ENCODE results near the gene CPED1. TPM values are rescaled to one million over a fixed set of nuclear protein-coding genes. Genes with fewer than 3 reads are reported as not detected.
"Not testable (repeated sequence)": the region's sequence is repeated elsewhere in the genome, so short reads cannot be mapped to it uniquely, and the experiment has no call there.

Gene CPED1
- total RNA-seq, 1 donor from 2014 or later = 58.6 TPM

- DNase-seq (ENCODE audit: low spot score) = no peak
These were observed 8.5 kb downstream of the CPED1 start for GRCh38 chr7:120996988-120997345.

- peak; percentile 21 for DNase-seq (ENCODE audit: low spot score)
These were observed 9.5 kb downstream of the CPED1 start for GRCh38 chr7:120997882-120998474.

DNA sequence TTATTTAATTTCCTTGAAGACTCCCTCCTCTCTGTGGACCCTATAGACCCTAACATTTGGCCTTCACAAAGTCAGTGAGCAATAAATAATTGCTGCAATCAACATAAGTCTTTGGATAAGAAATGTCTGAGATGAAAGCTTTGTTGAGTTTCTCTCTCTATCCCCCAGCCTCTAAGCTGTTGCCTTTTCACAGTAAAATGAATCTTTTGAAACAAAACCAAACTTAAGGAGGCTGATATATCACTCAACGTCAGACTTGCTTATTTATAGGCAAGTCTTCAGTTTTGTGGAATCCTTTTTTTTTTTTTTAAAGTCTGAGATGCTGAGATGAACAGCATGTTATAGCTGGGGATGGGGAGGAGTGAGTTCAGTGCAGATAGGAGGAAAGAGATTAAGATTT lies 10.0 kb downstream of the CPED1 start:
- no peak for DNase-seq (ENCODE audit: low spot score)

GRCh38 chr7:120998996-120999565 lies 10.6 kb downstream of the CPED1 start:
- DNase-seq (ENCODE audit: low spot score) = no peak

- DNase-seq (ENCODE audit: low spot score) = no peak
These were observed 11.8 kb downstream of the CPED1 start for GRCh38 chr7:121000081-121000983.

GRCh38 chr7:121001234-121001906 lies 12.9 kb downstream of the CPED1 start:
- DNase-seq (ENCODE audit: low spot score) = no peak

- DNase-seq (ENCODE audit: low spot score) = no peak
These were observed 13.7 kb downstream of the CPED1 start for GRCh38 chr7:121002048-121002756.

DNA sequence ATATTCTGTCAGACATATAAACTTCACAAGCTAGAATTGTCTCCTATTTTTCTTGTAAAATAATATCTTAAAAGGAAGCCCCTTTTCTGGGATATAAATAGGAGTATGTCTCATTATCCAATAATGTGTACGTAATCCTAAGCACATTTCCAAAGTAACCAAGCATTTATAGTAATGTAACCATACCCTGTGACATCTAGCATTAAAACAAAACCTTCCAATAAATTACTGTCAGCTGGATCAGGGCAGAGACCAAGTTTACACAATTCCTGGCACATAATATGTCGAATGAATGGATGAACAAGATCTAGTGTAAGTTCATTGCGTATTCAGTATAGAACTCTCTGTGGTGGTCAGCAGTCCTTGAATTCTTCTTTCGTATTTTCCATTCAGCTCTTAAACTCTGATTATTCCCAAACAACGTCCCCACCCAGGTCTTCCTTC lies 14.3 kb downstream of the CPED1 start:
- DNase-seq (ENCODE audit: low spot score) = no peak

DNA sequence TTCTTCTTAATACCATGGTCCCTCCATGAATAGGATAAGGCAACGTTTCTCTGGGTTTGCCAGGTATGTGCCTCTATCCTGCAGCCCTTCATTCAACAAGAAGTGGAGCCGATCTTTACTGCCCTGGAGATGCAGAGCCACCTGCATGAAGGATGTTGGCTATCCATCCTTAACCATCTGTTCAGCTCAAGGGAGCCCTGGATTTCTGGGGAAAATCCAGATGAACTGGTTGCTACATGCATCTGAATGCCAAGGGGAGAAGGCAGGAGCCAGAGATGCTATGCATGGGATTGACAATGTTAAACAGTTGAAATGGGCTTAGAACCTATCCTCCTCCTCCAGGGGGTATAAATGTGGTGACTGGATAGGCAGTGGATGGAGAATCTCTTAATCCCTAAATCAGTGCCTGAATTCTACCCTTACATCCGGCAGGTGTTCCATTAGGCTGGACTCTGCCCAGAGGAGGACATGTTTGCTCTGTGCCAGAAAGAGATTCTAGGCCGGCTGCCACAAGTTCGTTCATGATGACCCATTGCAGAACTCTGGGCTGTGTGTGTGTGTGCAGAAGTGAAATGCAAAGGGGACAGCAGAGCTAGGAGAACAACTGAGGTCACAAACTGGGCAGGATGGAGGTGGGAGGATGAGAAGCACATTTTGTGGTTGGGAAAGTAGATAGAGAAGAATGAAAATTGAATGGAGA lies 15.6 kb downstream of the CPED1 start:
- no peak for DNase-seq (ENCODE audit: low spot score)

DNA sequence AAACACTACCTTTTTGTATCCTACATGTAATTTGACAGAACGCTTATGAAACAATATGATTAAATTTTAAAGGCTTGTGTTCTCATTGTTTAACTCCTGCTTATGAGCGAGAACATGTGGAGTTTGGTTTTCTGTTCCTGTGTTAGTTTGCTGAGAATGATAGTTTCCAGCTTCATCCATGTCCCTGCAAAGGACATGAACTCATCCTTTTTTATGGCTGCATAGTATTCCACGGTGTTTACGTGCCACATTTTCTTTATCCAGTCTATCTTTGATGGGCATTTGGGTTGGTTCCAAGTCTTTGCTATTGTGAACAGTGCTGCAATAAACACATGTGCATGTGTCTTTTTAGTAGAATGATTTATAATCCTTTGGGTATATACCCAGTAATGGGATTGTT lies 16.5 kb downstream of the CPED1 start:
- DNase-seq (ENCODE audit: low spot score) = not testable (repeated sequence)

DNA sequence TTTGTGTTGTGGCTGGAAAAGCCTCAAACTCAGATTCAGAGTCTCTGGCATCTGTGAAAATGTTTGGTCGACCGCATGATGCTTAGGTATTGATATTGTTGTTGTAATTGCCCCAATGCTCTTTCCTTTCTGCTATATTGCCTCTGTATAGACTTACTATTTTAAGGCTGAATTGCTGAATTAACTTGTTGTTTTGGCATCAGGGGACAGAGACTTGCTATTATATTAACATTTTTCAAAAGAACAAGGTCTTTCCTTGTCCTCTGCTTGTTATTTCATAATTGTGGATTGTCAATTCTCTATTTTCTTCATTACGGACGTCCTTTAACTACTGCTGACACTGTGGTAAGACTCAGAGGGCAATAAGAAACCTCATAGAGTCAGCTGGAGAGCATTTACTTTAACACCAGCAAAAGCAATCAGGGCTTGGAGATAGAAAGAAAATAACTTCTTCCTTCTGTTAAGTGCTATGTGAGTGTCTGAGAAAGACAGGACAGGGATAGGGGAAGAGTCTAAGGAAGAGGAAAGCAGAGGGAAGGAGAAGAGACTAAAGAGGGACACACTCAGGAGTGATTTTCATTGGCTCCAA lies 17.6 kb downstream of the CPED1 start:
- no peak for DNase-seq (ENCODE audit: low spot score)

DNA sequence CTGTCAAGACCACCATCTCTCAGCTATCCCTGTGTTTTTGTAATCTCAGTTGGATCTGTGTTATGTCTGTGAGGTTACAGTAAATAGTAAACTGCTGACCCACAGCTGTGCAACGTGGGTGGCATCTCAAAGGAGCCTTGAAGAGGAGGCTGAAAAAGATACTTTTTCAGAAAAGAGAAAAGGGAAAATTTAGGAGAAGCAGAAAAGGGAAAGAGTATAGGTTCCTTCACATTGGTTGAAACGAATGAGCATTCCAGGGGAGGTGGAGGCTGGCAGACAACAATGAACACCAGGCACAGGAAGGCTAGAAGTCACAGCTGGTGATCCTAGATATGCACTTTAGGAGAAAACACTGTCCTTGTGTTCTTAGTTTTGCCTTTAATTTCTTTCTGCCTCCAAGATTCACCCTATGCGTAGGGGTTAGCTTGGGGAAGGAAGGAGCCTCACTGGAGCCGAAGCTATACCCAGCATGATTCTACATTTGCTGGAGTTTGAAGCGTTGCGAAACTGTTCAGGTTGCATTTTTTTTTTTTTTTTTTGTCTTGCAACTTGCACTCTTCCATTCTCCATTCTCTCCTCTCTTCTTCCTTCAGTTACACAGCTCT lies 18.3 kb downstream of the CPED1 start:
- no peak for DNase-seq (ENCODE audit: low spot score)

DNA sequence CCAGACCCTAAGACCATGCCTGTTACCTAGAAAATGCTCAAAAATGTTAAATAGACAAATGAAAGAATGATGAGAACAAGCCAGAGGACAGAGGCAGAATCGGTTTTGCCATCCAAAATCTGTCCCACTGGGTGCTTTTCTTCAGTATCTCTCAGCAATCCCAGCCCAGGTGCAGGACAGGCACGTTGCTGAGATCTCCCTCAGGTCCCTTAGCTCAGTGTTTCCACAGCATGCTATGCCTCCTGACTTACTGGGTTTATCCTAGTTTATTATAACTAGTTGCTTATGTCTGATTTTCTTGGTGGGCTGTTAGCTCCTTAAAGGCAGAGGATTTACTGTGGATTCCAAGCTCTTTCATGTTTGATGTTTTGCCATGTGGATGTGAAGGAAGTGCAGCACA lies 20.3 kb downstream of the CPED1 start:
- no peak for DNase-seq (ENCODE audit: low spot score)

DNA sequence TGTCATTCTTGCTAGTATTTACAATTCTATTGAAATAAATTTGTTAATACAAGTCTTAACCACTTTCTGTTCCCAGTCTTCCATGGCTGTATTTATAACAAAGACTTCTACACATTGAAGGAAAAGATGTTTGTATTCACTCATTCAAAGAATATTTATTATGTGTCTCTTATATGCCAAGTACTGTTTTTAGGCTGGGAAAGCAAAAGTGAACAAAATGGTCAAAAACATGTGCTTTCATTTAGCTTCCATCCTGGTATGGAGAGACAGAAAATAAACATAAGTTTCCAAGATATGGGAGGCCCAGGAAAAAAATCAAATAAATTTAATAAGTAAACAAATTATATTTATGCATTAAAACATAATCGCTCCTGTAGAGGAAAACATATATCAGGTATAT lies 22.9 kb downstream of the CPED1 start:
- no peak for DNase-seq (ENCODE audit: low spot score)

GRCh38 chr7:121012170-121012874 lies 23.8 kb downstream of the CPED1 start:
- no peak for DNase-seq (ENCODE audit: low spot score)

GRCh38 chr7:121012919-121013318 lies 24.4 kb downstream of the CPED1 start:
- DNase-seq (ENCODE audit: low spot score) = no peak

DNA sequence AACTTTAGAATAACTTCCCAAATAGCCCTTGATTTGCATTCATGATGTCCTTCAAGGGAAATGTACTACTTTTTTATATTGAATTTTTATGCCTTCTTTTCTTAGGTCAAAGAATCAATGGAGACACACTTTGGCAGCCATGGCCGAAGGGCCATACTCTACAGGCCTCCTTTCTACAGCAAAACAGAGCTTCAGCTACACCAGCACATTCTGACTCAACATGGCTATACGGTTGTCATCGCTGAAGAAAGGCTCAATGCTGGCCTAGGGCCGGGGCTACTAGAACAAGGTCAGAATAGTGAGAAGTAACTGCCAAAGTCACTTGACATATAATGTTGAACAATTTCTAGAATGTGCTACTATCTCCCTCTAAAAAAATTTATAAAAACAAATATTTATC lies 27.0 kb downstream of the CPED1 start:
- DNase-seq (ENCODE audit: low spot score) = no peak

DNA sequence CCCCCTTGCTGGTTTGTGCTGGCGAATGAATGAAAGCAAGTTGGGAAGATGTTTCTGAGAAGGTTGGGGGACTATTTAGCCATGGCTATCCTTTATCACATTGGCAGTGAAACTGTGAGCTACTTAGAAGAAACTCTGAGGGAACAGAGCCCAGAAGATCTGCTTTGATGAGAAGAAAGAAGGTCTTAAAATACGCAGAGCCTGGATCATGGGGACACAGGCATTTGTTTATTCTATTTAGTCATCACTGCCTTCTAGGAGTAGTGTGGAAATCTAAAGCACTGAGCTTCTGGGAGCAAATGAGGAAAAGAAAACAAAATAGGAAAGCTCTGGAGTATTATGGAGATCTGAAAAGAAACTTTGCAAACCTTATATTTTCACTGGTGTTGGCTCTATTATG lies 28.5 kb downstream of the CPED1 start:
- no peak for DNase-seq (ENCODE audit: low spot score)

GRCh38 chr7:121017586-121017985 lies 29.1 kb downstream of the CPED1 start:
- DNase-seq (ENCODE audit: low spot score) = no peak

- DNase-seq (ENCODE audit: low spot score) = no peak
These were observed 30.5 kb downstream of the CPED1 start for GRCh38 chr7:121019018-121019417.

All from mucosa of gallbladder (tissue), 1 donor.